K562 (cell line): ENCODE data around the gene P2RX2. TPM values are rescaled to one million over a fixed set of nuclear protein-coding genes. Genes with fewer than 3 reads are reported as not detected.

Source experiments
- ATAC-seq: fragments of 200-7000 bp; cut with Tn5 transposase; 3 replicates; pipeline ENCODE4 v1.9.1; 2020; ENCODE audit warnings: moderate library complexity
- BruUV-seq: library from RNA; stranded (reverse); fragments of 400-500 nt; replicated peaks from 2 replicates; lab custom pipeline; 2021; lab: Mats Ljungman, UMichigan
- CTCF ChIA-PET: fragments of 300-600 bp; formaldehyde crosslinking; extraction: SDS; loops from one replicate; lab custom pipeline; 2021; ENCODE audit warnings: low intra/inter-chr PET ratio; lab: Yijun Ruan, JAX
- POLR2A ChIA-PET: fragments of 300-600, 350-650 bp; sonication (Branson Sonifier 250); formaldehyde crosslinking; extraction: SDS; loops from one replicate; lab custom pipeline; 2021; ENCODE audit warnings: antibody characterized with exemption, inconsistent platforms; lab: Yijun Ruan, JAX
- DNase-seq, 4 experiments: peaks; one replicate each; pipeline versions ENCODE4 v3.0.0 to v3.0.0-alpha.2; 2011 to 2018; ENCODE audit warnings: low spot score in 3 of 4, mixed read lengths in 3 of 4; ENCODE audit errors: extremely low read depth in 1 of 4
- FAIRE-seq: peaks from 2 replicates; lab custom pipeline; 2011; peaks lifted over from hg19 to GRCh38; lab: Jason Lieb, UNC
- H2AFZ ChIP-seq: 2 replicates; pipeline ENCODE4 v1.6.0; 2011; ENCODE audit warnings: low read depth, low read length, control low read depth, inconsistent platforms
- H3K27ac ChIP-seq: fragments of 200-600 bp; 3 replicates; pipeline ENCODE4 v1.8.0; 2011; ENCODE audit warnings: low read depth, mild to moderate bottlenecking, control low read depth, inconsistent platforms, low read length, moderate library complexity, mixed read lengths; ENCODE audit errors: extremely low read depth
- H3K27me3 ChIP-seq, 2 experiments: fragments of 300-600 bp in 1 of 2; 2 replicates in 1 of 2; 3 replicates in 1 of 2; pipeline versions ENCODE4 v1.6.0 to v1.8.0; 2011; ENCODE audit warnings: inconsistent platforms in 2 of 2, low read length in 2 of 2, mild to moderate bottlenecking in 1 of 2, mixed read lengths in 1 of 2, moderate library complexity in 1 of 2; ENCODE audit not compliant: control insufficient read depth in 2 of 2, insufficient read depth in 2 of 2
- H3K36me3 ChIP-seq: fragments of 300-600 bp; 3 replicates; pipeline ENCODE4 v1.8.0; 2011; ENCODE audit warnings: mild to moderate bottlenecking, low read length, inconsistent platforms; ENCODE audit not compliant: control insufficient read depth, insufficient read depth
- H3K4me1 ChIP-seq, 2 experiments: fragments of 200-600 bp in 1 of 2; replicated peaks in 1 of 2; 2 replicates in 1 of 2; 3 replicates in 1 of 2; pipeline versions ENCODE4 v1.5.1 to v1.8.0; 2011; ENCODE audit warnings: inconsistent platforms in 2 of 2, low read length in 2 of 2, mild to moderate bottlenecking in 1 of 2, mixed read lengths in 1 of 2, moderate library complexity in 1 of 2; ENCODE audit not compliant: control insufficient read depth in 2 of 2, insufficient read depth in 2 of 2
- H3K4me2 ChIP-seq: 2 replicates; pipeline ENCODE4 v1.6.1; 2011; ENCODE audit warnings: low read length, control low read depth, inconsistent platforms, mixed read lengths; ENCODE audit not compliant: insufficient read depth
- H3K4me3 ChIP-seq: fragments of 200-600 bp; sonication (generic), shearing (Covaris generic); 2 replicates; pipeline ENCODE4 v1.5.1; 2016; ENCODE audit warnings: control low read depth, inconsistent platforms
- H3K79me2 ChIP-seq: fragments of 200-600 bp; 3 replicates; pipeline ENCODE4 v1.8.0; 2011; ENCODE audit warnings: low read length, inconsistent platforms; ENCODE audit not compliant: control insufficient read depth, insufficient read depth
- H3K9ac ChIP-seq, 2 experiments: 2 replicates each; pipeline versions ENCODE4 v1.6.0 to v1.6.1; 2011; ENCODE audit warnings: low read depth in 2 of 2, low read length in 2 of 2, control low read depth in 1 of 2, inconsistent platforms in 1 of 2, mild to moderate bottlenecking in 1 of 2, mixed read lengths in 1 of 2; ENCODE audit not compliant: insufficient read depth in 1 of 2
- H3K9me1 ChIP-seq: one replicate; pipeline ENCODE4 v1.6.0; 2011; ENCODE audit warnings: inconsistent platforms, mild to moderate bottlenecking, low read length, moderate library complexity; ENCODE audit not compliant: control insufficient read depth, insufficient read depth
- H3K9me3 ChIP-seq: replicated peaks from 2 replicates; pipeline ENCODE4 v1.5.1; 2011; ENCODE audit warnings: low read depth, low read length, inconsistent platforms; ENCODE audit not compliant: control insufficient read depth, insufficient read depth
- H4K20me1 ChIP-seq: replicated peaks from 2 replicates; pipeline ENCODE4 v1.6.1; 2011; ENCODE audit warnings: low read length, inconsistent platforms, mixed read lengths; ENCODE audit not compliant: control insufficient read depth, insufficient read depth
- IRF2 ChIP-seq: sonication (generic); formaldehyde crosslinking; IDR thresholded peaks from 2 replicates; pipeline ENCODE4 v1.8.1; 2022; ENCODE audit warnings: mild to moderate bottlenecking, missing genetic modification reagents
- POLR2AphosphoS2 ChIP-seq: IDR thresholded peaks from 2 replicates; pipeline ENCODE4 v1.6.1; 2012; ENCODE audit warnings: low read length, improper control_type of control experiment
- POLR2G ChIP-seq: fragments of 200-400 bp; formaldehyde crosslinking; IDR thresholded peaks from 2 replicates; pipeline ENCODE4 v1.6.1; 2017; ENCODE audit warnings: low read depth, mild to moderate bottlenecking, antibody characterized with exemption, low read length, moderate library complexity
- RBM22 ChIP-seq: fragments of 200-400 bp; formaldehyde crosslinking; IDR thresholded peaks from 2 replicates; pipeline ENCODE4 v1.6.1; 2018; ENCODE audit warnings: low read length, low read depth; ENCODE audit not compliant: poor library complexity, severe bottlenecking
- ZNF121 ChIP-seq: sonication (generic); formaldehyde crosslinking; conservative IDR thresholded peaks from 2 replicates; pipeline ENCODE4 v1.8.0; 2022; ENCODE audit warnings: missing genetic modification reagents
- ZNF212 ChIP-seq: fragments of 450-650 bp; formaldehyde crosslinking; IDR thresholded peaks from 2 replicates; pipeline ENCODE4 v1.4.0; 2020; ENCODE audit warnings: mild to moderate bottlenecking
- ZNF561 ChIP-seq: fragments of 450-650 bp; formaldehyde crosslinking; conservative IDR thresholded peaks from 2 replicates; pipeline ENCODE4 v1.4.0; 2020; ENCODE audit warnings: mild to moderate bottlenecking, moderate library complexity
- WGBS: fragments of 100-300 bp; shearing (Covaris generic); methylation state at CpG from one replicate; pipeline ENCODE4 v1.1.6; 2016; ENCODE audit warnings: low coverage, mixed read lengths; ENCODE audit not compliant: insufficient coverage; ENCODE audit errors: missing lambda C conversion rate; 5-methylcytosine and 5-hydroxymethylcytosine counted together
- in situ Hi-C: fragments of 300-500 bp; cut with MboI; formaldehyde crosslinking; loops from 4 replicates; pipeline ENCODE4 v1.15.0; 2018; ENCODE audit warnings: inconsistent platforms, mixed read lengths
- intact Hi-C: fragments of 100-400 bp; cut with micrococcal nuclease; formaldehyde crosslinking; loops from 2 replicates; pipeline ENCODE4 v1.14.2; 2022
- polyA plus RNA-seq, 8 experiments: library from polyadenylated mRNA; depleted of rRNA in 4 of 8; stranded (reverse) in 5 of 8; unstranded in 3 of 8; fragments of >200 nt; fragmentation: Nextera tagmentation in 2 of 8; fragmentation: Illumina TruSeq in 1 of 8; extraction: Ambion mirVana in 2 of 8; extraction: Trizol in 1 of 8; gene quantifications; 2 replicates each; pipeline versions ENCODE4 v1.2.1 to v1.2.3, GENCODE V29; 2011 to 2014; ENCODE audit warnings: inconsistent platforms in 1 of 8, missing spikeins in 1 of 8
- total RNA-seq, 7 experiments: library from RNA; depleted of rRNA in 6 of 7; stranded (reverse); fragments of >200 nt in 6 of 7; fragmentation: Illumina TruSeq in 2 of 7; extraction: Trizol in 2 of 7; gene quantifications; 2 replicates each; pipeline versions ENCODE4 v1.2.1 to v1.2.3, GENCODE V29; 2011 to 2021; ENCODE audit warnings: low replicate concordance in 1 of 7

P2RX2 gene
- total and polyA plus RNA-seq, 9 of the 15 experiments (the other 6 are each of a cell fraction or from before 2014, with no cell fraction given), result not detected

GRCh38 chr12:132624910-132625630 is 6.5 kb downstream of the P2RX2 start:
- ATAC-seq (no peak), DNase-seq (no peak)
- H3K9me3 ChIP-seq, result no peaks in the 10 kb centered on the region
- no peak overlapping the region for H2AFZ ChIP-seq
- H3K4me3 ChIP-seq, result no peak overlapping the region
- WGBS, result 92% methylated on average over 23 of the region's 32 CpGs
- 0 out of 2 replicates have a peak, but pooled peaks cover 3% of the 10 kb centered on the region for H4K20me1 ChIP-seq
- CTCF ChIA-PET, result no interaction called here
- H3K4me1 ChIP-seq, result peaks cover 12 to 50% of the 10 kb centered on the region in 2 experiments; a peak in 4 of 5 replicates
- H3K9me1 ChIP-seq, result peaks cover 2% of the 10 kb centered on the region
- H3K79me2 ChIP-seq, result no peaks in the 10 kb centered on the region
- intact Hi-C loops, result no loop called here
- TF ChIP-seq POLR2G, result peak; percentile 49
- TF ChIP-seq ZNF121 (CRISPR knock-in tag), result no peak
- TF ChIP-seq IRF2 (CRISPR knock-in tag), result no peak
- TF ChIP-seq ZNF212 (CRISPR knock-in tag), result no peak
- no peak for TF ChIP-seq ZNF561 (CRISPR knock-in tag)
- peak; percentile 50 for TF ChIP-seq RBM22
- peak; percentile 35; the same call in 1 of the 2 replicates for TF ChIP-seq POLR2AphosphoS2
- TF ChIP-seq, all 486 proteins: peak for 3
- H3K9ac ChIP-seq, result no peak overlapping the region; a peak in 1 of 4 replicates
- POLR2A ChIA-PET, result interaction anchor here (1.3 kb wide), 1 partner anchor 10 kb away, joined by 3 read pairs; no protein-coding TSS in a partner anchor
- H3K36me3 ChIP-seq, result peaks cover 64% of the 10 kb centered on the region; the same call in 2 of the 3 replicates
- BruUV-seq, result no TSS peak
- in situ Hi-C loops, result no loop called here
- H3K4me2 ChIP-seq, result no peak overlapping the region
- FAIRE-seq, result no peak
- no peak overlapping the region for H3K27ac ChIP-seq
- H3K27me3 ChIP-seq, result no peaks in the 10 kb centered on the region
